ENCODE measurements around the gene JSRP1.

Gene JSRP1

GRCh38 chr19:2261438-2262172 is 5.4 kb upstream of the JSRP1 start:
- no peak for DNase-seq

- DNase-seq = no peak
Measured at GRCh38 chr19:2260341-2260805, 4.2 kb upstream of the JSRP1 start.

- DNase-seq = no peak
Measured at GRCh38 chr19:2259336-2259735, 3.1 kb upstream of the JSRP1 start.

GRCh38 chr19:2255112-2255845 is 938 bp downstream of the JSRP1 start:
- peak; percentile 40 for DNase-seq

- DNase-seq = no peak
Measured at GRCh38 chr19:2254064-2254872, 1.9 kb downstream of the JSRP1 start.

GRCh38 chr19:2253106-2254063 is 2.8 kb downstream of the JSRP1 start:
- no peak for DNase-seq

- no peak for DNase-seq
Measured at GRCh38 chr19:2252797-2253105, 3.5 kb downstream of the JSRP1 start.

GRCh38 chr19:2252055-2252796 is 4.0 kb downstream of the JSRP1 start:
- DNase-seq = no peak

GRCh38 chr19:2251106-2252054 is 4.8 kb downstream of the JSRP1 start:
- no peak for DNase-seq

- DNase-seq = no peak
Measured at GRCh38 chr19:2250766-2251105, 5.5 kb downstream of the JSRP1 start.

- DNase-seq = no peak
Measured at GRCh38 chr19:2249880-2250765, 6.1 kb downstream of the JSRP1 start.

GRCh38 chr19:2249010-2249866 is 7.0 kb downstream of the JSRP1 start, which contains the start of gene AMH:
AMH (plus strand) TSS chr19:2249323; CDS start chr19:2249333, 10 bp downstream.
- no peak for DNase-seq

- DNase-seq = no peak
Measured at GRCh38 chr19:2248136-2249009, 7.8 kb downstream of the JSRP1 start.

- DNase-seq = no peak
Measured at GRCh38 chr19:2247433-2248101, 8.7 kb downstream of the JSRP1 start.

- DNase-seq = no peak
Measured at GRCh38 chr19:2246801-2247361, 9.3 kb downstream of the JSRP1 start.

GRCh38 chr19:2246014-2246620 is 10.1 kb downstream of the JSRP1 start:
- no peak for DNase-seq

All from right forelimb (tissue), 1 donor.